ENCODE results near the gene SHANK2.

Gene SHANK2

DNA sequence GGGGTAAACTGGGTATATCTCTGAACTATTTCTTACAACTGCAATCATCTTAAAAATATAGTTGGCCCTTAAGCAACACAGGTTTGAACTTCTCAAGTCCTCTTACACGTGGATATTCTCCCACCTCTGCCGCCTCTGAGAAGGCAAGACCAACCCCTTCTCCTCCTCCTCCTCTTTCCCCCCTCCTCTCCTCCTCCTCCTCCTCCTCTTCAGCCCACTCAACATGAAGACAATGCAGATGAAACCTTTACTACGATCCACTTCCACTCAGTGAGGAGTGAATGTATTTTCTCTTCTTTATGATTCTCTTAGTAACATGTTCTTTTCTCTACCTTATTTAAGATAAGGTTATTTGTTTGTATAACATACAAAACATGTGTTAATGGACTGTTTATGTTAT lies 20.0 kb downstream of the SHANK2 start:
- Histone ChIP-seq H3K36me3 (ENCODE audit: insufficient read depth, low read length) (no peaks in the 10 kb centered on the region), H3K27ac (ENCODE audit: low read depth, low read length, poor library complexity, severe bottlenecking) (no peak overlapping the region), H3K4me2 (ENCODE audit: low read length) (no peak overlapping the region), H3K9me2 (ENCODE audit: low read depth, low read length) (no peaks in the 10 kb centered on the region), H3F3A (ENCODE audit: insufficient read depth, low read length) (no peaks in the 10 kb centered on the region), H3K4me3 (ENCODE audit: low read depth, low read length, poor library complexity, severe bottlenecking) (no peak overlapping the region), H3K79me2 (ENCODE audit: insufficient read depth, low read length) (no peaks in the 10 kb centered on the region), H3K9ac (ENCODE audit: low read length) (no peak overlapping the region), H3K9me3 (ENCODE audit: low read length) (peaks cover 5% of the 10 kb centered on the region; the same call in 1 of the 2 replicates), H3K27me3 (ENCODE audit: insufficient read depth, low read length) (0 out of 2 replicates have a peak, but pooled peaks cover 6% of the 10 kb centered on the region), H4K20me1 (ENCODE audit: insufficient read depth, low read length) (no peaks in the 10 kb centered on the region), H2AFZ (ENCODE audit: low read length) (no peak overlapping the region), H3K4me1 (ENCODE audit: insufficient read depth, low read length, severe bottlenecking) (no peaks in the 10 kb centered on the region)
- no peak for TF ChIP-seq EZH2 (IDR thresholded peaks at IDR 0.05; ENCODE audit: borderline replicate concordance, low read length)
- TF ChIP-seq, protein P1, sequence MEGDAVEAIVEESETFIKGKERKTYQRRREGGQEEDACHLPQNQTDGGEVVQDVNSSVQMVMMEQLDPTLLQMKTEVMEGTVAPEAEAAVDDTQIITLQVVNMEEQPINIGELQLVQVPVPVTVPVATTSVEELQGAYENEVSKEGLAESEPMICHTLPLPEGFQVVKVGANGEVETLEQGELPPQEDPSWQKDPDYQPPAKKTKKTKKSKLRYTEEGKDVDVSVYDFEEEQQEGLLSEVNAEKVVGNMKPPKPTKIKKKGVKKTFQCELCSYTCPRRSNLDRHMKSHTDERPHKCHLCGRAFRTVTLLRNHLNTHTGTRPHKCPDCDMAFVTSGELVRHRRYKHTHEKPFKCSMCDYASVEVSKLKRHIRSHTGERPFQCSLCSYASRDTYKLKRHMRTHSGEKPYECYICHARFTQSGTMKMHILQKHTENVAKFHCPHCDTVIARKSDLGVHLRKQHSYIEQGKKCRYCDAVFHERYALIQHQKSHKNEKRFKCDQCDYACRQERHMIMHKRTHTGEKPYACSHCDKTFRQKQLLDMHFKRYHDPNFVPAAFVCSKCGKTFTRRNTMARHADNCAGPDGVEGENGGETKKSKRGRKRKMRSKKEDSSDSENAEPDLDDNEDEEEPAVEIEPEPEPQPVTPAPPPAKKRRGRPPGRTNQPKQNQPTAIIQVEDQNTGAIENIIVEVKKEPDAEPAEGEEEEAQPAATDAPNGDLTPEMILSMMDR (IDR thresholded peaks at IDR 0.05; ENCODE audit: low read length) = no peak

DNA sequence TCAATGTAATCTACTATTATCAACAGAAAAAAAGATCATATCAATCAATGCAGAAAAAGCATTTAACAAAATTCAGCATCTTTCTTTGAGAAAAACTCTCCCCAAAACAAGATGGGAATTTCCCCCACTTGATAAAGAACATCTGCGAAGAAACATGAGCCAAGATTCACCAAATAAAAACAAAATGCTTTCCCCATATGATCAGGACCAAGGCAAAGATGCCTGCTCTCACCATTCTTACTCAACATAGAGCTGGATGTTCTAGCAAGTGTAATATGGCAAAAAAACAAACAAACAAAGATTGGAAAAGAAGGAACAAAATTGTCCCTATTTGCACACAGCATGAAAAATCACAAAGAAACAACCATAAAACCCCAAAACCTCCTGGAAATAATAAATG lies 23.4 kb downstream of the SHANK2 start:
- no peak overlapping the region for H3K4me3 ChIP-seq (ENCODE audit: low read depth, low read length, poor library complexity, severe bottlenecking)
- H3K4me1 ChIP-seq (ENCODE audit: insufficient read depth, low read length, severe bottlenecking) = no peaks in the 10 kb centered on the region
- no peaks in the 10 kb centered on the region for H3K9me2 ChIP-seq (ENCODE audit: low read depth, low read length)
- no peaks in the 10 kb centered on the region for H3K79me2 ChIP-seq (ENCODE audit: insufficient read depth, low read length)
- no peaks in the 10 kb centered on the region for H3K27me3 ChIP-seq (ENCODE audit: insufficient read depth, low read length)
- TF ChIP-seq, protein P1 (IDR thresholded peaks at IDR 0.05; ENCODE audit: low read length) = no peak
- TF ChIP-seq EZH2 (IDR thresholded peaks at IDR 0.05; ENCODE audit: borderline replicate concordance, low read length) = no peak
- peaks cover 7% of the 10 kb centered on the region; the same call in 1 of the 2 replicates for H3K9me3 ChIP-seq (ENCODE audit: low read length)
- H4K20me1 ChIP-seq (ENCODE audit: insufficient read depth, low read length) = no peaks in the 10 kb centered on the region
- no peaks in the 10 kb centered on the region for H3F3A ChIP-seq (ENCODE audit: insufficient read depth, low read length)
- H3K4me2 ChIP-seq (ENCODE audit: low read length) = no peak overlapping the region
- H3K36me3 ChIP-seq (ENCODE audit: insufficient read depth, low read length) = no peaks in the 10 kb centered on the region
- H3K9ac ChIP-seq (ENCODE audit: low read length) = no peak overlapping the region
- no peak overlapping the region for H2AFZ ChIP-seq (ENCODE audit: low read length)
- H3K27ac ChIP-seq (ENCODE audit: low read depth, low read length, poor library complexity, severe bottlenecking) = no peak overlapping the region

DNA sequence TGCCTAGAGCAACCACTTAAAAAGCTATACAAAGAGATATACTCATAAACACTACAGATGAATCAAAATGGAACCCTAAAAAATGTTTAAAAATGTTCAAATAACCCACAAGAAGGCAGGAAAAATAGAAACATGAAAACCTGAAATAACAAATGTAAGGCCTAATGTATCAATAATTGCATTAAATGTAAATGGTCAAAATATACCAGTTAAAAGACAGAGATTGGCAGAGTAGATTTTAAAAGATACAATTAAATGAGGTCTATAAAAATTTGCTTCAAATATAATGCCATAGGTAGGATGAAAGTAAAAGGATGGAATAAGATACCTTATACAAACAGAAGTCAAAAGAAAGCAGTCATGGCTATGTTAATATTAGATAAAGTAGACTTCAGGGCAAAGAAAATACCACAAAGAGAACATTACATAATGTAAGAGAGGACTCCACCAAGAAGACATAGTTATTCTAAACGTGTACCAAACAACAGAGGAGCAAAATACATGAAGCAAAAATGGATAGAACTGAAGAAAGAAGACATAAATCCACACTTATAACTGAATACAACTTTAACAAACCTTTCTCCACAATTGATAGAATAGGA lies 25.2 kb downstream of the SHANK2 start:
- no peaks in the 10 kb centered on the region for H4K20me1 ChIP-seq (ENCODE audit: insufficient read depth, low read length)
- no peaks in the 10 kb centered on the region for H3K27me3 ChIP-seq (ENCODE audit: insufficient read depth, low read length)
- no peak overlapping the region for H3K27ac ChIP-seq (ENCODE audit: low read depth, low read length, poor library complexity, severe bottlenecking)
- H3K9me2 ChIP-seq (ENCODE audit: low read depth, low read length) = no peaks in the 10 kb centered on the region
- H3K79me2 ChIP-seq (ENCODE audit: insufficient read depth, low read length) = no peaks in the 10 kb centered on the region
- no peak overlapping the region for H3K9ac ChIP-seq (ENCODE audit: low read length)
- TF ChIP-seq, protein P1 (IDR thresholded peaks at IDR 0.05; ENCODE audit: low read length) = no peak
- TF ChIP-seq EZH2 (IDR thresholded peaks at IDR 0.05; ENCODE audit: borderline replicate concordance, low read length) = no peak
- H3K4me1 ChIP-seq (ENCODE audit: insufficient read depth, low read length, severe bottlenecking) = no peaks in the 10 kb centered on the region
- H2AFZ ChIP-seq (ENCODE audit: low read length) = no peak overlapping the region
- no peak overlapping the region for H3K4me3 ChIP-seq (ENCODE audit: low read depth, low read length, poor library complexity, severe bottlenecking)
- H3K4me2 ChIP-seq (ENCODE audit: low read length) = no peak overlapping the region
- no peaks in the 10 kb centered on the region for H3K36me3 ChIP-seq (ENCODE audit: insufficient read depth, low read length)
- no peaks in the 10 kb centered on the region for H3F3A ChIP-seq (ENCODE audit: insufficient read depth, low read length)
- H3K9me3 ChIP-seq (ENCODE audit: low read length) = peaks cover 7% of the 10 kb centered on the region; the same call in 1 of the 2 replicates

All from OCI-LY1 (cell line).